ENCODE data around the gene KEL. TPM values are rescaled to one million over a fixed set of nuclear protein-coding genes. Genes with fewer than 3 reads are reported as not detected.

The KEL gene
- total and polyA plus RNA-seq, 8 donors: 0.23 to 3.1 (median 0.31) TPM; not detected in 3

GRCh38 chr7:142932386-142933091, 29.6 kb downstream of the KEL start:
- DNase-seq: no peak
- Histone ChIP-seq H3K27ac (no peak overlapping the region), H3K27me3 (no peaks in the 10 kb centered on the region), H3K9me3 (no peaks in the 10 kb centered on the region), H3K36me3 (no peaks in the 10 kb centered on the region), H3K4me1 (no peaks in the 10 kb centered on the region), H3K4me3 (no peak overlapping the region)
- intact Hi-C loops (cut with DNase I): no loop called here
- TF ChIP-seq, protein P1, sequence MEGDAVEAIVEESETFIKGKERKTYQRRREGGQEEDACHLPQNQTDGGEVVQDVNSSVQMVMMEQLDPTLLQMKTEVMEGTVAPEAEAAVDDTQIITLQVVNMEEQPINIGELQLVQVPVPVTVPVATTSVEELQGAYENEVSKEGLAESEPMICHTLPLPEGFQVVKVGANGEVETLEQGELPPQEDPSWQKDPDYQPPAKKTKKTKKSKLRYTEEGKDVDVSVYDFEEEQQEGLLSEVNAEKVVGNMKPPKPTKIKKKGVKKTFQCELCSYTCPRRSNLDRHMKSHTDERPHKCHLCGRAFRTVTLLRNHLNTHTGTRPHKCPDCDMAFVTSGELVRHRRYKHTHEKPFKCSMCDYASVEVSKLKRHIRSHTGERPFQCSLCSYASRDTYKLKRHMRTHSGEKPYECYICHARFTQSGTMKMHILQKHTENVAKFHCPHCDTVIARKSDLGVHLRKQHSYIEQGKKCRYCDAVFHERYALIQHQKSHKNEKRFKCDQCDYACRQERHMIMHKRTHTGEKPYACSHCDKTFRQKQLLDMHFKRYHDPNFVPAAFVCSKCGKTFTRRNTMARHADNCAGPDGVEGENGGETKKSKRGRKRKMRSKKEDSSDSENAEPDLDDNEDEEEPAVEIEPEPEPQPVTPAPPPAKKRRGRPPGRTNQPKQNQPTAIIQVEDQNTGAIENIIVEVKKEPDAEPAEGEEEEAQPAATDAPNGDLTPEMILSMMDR (IDR thresholded peaks at IDR 0.05): no peak
- ATAC-seq: no peak
- FAIRE-seq: no peak
- WGBS, 2 donors: 63 to 70% methylated on average over 5 of the region's 5 CpGs

DNA sequence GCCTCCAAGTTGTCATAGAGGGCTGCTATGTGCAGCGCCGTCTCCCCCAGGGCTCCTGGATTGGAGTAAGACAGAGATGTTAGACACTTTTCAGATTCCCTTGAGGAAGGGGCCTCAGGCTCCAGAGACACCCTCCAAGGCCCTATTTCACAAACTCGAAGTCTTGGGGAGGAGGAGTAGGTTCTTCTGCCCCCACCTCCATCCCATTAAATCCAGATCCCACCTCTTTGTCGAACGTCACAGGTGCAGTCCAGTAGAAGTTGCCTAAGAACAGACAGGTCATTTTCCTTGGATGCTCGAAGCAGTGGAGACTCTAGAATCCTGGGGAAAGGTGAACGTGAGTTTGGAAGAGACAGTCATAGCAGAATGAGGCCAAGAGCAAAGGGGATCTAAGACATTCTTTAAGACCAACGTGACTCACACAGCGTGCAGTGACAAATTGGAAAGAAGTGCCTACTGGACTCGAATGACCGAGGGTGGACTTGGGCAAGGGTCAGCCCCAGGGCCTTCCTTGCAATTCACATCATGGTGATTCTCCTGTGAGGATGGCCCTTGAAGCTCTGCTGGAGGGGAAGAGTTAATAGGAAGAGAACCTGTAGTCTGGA, 31.9 kb downstream of the KEL start:
- no peaks in the 10 kb centered on the region for H3K27me3 ChIP-seq
- no peak for ATAC-seq
- H3K9me3 ChIP-seq: no peaks in the 10 kb centered on the region
- 78 to 86% methylated on average over 11 of the region's 11 CpGs for WGBS, 2 donors
- H3K4me3 ChIP-seq: no peak overlapping the region
- TF ChIP-seq, protein P1 (IDR thresholded peaks at IDR 0.05): no peak
- intact Hi-C loops (cut with DNase I): no loop called here
- H3K36me3 ChIP-seq: no peaks in the 10 kb centered on the region
- H3K27ac ChIP-seq: no peak overlapping the region
- DNase-seq: no peak
- no peak for FAIRE-seq
- no peaks in the 10 kb centered on the region for H3K4me1 ChIP-seq

DNA sequence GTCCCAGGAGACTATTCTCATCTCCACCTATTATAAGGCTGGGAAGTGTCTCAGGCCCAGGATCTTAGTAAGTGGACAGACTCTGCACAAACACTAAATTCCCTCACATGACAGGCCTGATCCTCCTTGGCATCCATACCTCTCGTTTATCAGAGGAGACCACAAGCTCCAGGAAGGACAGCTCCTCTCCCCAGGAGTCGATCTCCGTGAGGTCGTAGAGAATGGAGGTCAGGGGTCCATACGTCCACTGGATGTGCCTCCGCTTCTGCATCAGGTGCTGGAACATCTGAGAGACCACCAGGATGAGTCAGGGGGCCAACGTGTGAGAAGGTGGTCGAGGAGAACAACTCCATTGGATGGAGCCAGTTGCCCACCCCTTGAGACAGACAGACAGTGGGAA, 34.2 kb downstream of the KEL start:
- H3K4me1 ChIP-seq: no peaks in the 10 kb centered on the region
- ATAC-seq (no peak), FAIRE-seq (no peak), DNase-seq (no peak)
- no peaks in the 10 kb centered on the region for H3K27me3 ChIP-seq
- H3K36me3 ChIP-seq: no peaks in the 10 kb centered on the region
- 66 to 67% methylated on average over 8 of the region's 8 CpGs for WGBS, 2 donors
- no peaks in the 10 kb centered on the region for H3K9me3 ChIP-seq
- no peak overlapping the region for H3K27ac ChIP-seq
- TF ChIP-seq, protein P1 (IDR thresholded peaks at IDR 0.05): no peak
- no peak overlapping the region for H3K4me3 ChIP-seq
- intact Hi-C loops (cut with DNase I): no loop called here

- ATAC-seq (peak in 2 of 4 donors; percentile 65 to 74), DNase-seq (no peak), FAIRE-seq (no peak)
- 66 to 77% methylated on average over 7 of the region's 7 CpGs for WGBS, 2 donors
- Histone ChIP-seq H3K4me1 (no peaks in the 10 kb centered on the region), H3K4me3 (no peak overlapping the region), H3K36me3 (no peaks in the 10 kb centered on the region), H3K27ac (no peak overlapping the region), H3K9me3 (no peaks in the 10 kb centered on the region), H3K27me3 (no peaks in the 10 kb centered on the region)
- intact Hi-C loops (cut with DNase I): no loop called here
- TF ChIP-seq, protein P1 (IDR thresholded peaks at IDR 0.05): no peak
These were observed 34.9 kb downstream of the KEL start for GRCh38 chr7:142927085-142927745.

- no peaks in the 10 kb centered on the region for H3K9me3 ChIP-seq
- no peaks in the 10 kb centered on the region for H3K36me3 ChIP-seq
- FAIRE-seq (no peak), ATAC-seq (no peak), DNase-seq (no peak)
- no peaks in the 10 kb centered on the region for H3K4me1 ChIP-seq
- intact Hi-C loops (cut with DNase I): no loop called here
- TF ChIP-seq, protein P1 (IDR thresholded peaks at IDR 0.05): no peak
- H3K27ac ChIP-seq: no peak overlapping the region
- WGBS, 2 donors: 67 to 72% methylated on average over 12 of the region's 12 CpGs
- no peak overlapping the region for H3K4me3 ChIP-seq
- no peaks in the 10 kb centered on the region for H3K27me3 ChIP-seq
These were observed 36.8 kb downstream of the KEL start for GRCh38 chr7:142925413-142925812.

Measured in pancreas (tissue), 10 donors.